Measurements from ENCODE around the gene CRYBG1. TPM values are rescaled to one million over a fixed set of nuclear protein-coding genes. Genes with fewer than 3 reads are reported as not detected.

The CRYBG1 gene
- polyA plus RNA-seq, 2 of the 4 experiments (the other 2 are of a cell fraction): 0.31 to 0.37 TPM

- H3K4me1 ChIP-seq: no peaks in the 10 kb centered on the region
- no peaks in the 10 kb centered on the region for H3K9me3 ChIP-seq
- H3K4me3 ChIP-seq: no peak overlapping the region
- H3K4me2 ChIP-seq: no peak overlapping the region
- DNase-seq (ENCODE audit: low read depth in 1 of 2, low spot score in 1 of 2) (no peak), FAIRE-seq (no peak), ATAC-seq (no peak)
- no peak overlapping the region for H3K27ac ChIP-seq
- TF ChIP-seq EHMT2 (IDR thresholded peaks at IDR 0.05; ENCODE audit: low read depth): no peak
- no peak for TF ChIP-seq HEYL (CRISPR knock-in tag; IDR thresholded peaks at IDR 0.05)
- TF ChIP-seq RAD21 (conservative IDR thresholded peaks at IDR 0.05 in 1 of 2, IDR thresholded peaks at IDR 0.05 in 1 of 2): no peak
- no peak for TF ChIP-seq RARB (CRISPR knock-in tag; IDR thresholded peaks at IDR 0.05)
- TF ChIP-seq FOXS1 (CRISPR knock-in tag; IDR thresholded peaks at IDR 0.05): no peak
- no peak for TF ChIP-seq HMGXB4 (CRISPR knock-in tag; IDR thresholded peaks at IDR 0.05; ENCODE audit: borderline replicate concordance)
- TF ChIP-seq FOSB (CRISPR knock-in tag; IDR thresholded peaks at IDR 0.05): no peak
- TF ChIP-seq HOXB5 (CRISPR knock-in tag; IDR thresholded peaks at IDR 0.05): no peak
- no peak for TF ChIP-seq EP300 (IDR thresholded peaks at IDR 0.05)
- TF ChIP-seq KDM5A (IDR thresholded peaks at IDR 0.05): no peak
- TF ChIP-seq CBX2 (IDR thresholded peaks at IDR 0.05; ENCODE audit: borderline replicate concordance, low read depth): no peak
- no peak for TF ChIP-seq ZNF302 (CRISPR knock-in tag; IDR thresholded peaks at IDR 0.05)
- no peak for TF ChIP-seq HES2 (IDR thresholded peaks at IDR 0.05)
- TF ChIP-seq MAZ (IDR thresholded peaks at IDR 0.05; ENCODE audit: borderline replicate concordance, low read depth, low read length): no peak
- ChIA-PET CTCF (interaction anchor here (0.7 to 1.4 kb wide), 4 partner anchors 10 to 100 kb away, joined by 3 to 6 read pairs (median 4); no protein-coding TSS in a partner anchor), POLR2A (no interaction called here)
- 72% methylated on average over 2 of the region's 2 CpGs for WGBS (ENCODE audit: missing lambda C conversion rate)
Measured at GRCh38 chr6:106462923-106463557, 102.5 kb downstream of the CRYBG1 start.

GRCh38 chr6:106466211-106466610 is 105.7 kb downstream of the CRYBG1 start:
- no peak overlapping the region for H3K27ac ChIP-seq
- no peak overlapping the region for H3K4me3 ChIP-seq
- TF ChIP-seq E2F6 (IDR thresholded peaks at IDR 0.05; ENCODE audit: borderline replicate concordance, low read depth) (no peak), MYC (IDR thresholded peaks at IDR 0.05; ENCODE audit: borderline replicate concordance, low read length) (no peak), CEBPB (IDR thresholded peaks at IDR 0.05) (no peak), EP300 (IDR thresholded peaks at IDR 0.05) (no peak), BHLHE40 (IDR thresholded peaks at IDR 0.05; ENCODE audit: low read depth, low read length) (no peak), KDM1A (IDR thresholded peaks at IDR 0.05; ENCODE audit: low read depth) (no peak), MAFK (IDR thresholded peaks at IDR 0.05; ENCODE audit: partially characterized antibody) (no peak), CHD2 (IDR thresholded peaks at IDR 0.05; ENCODE audit: low read length, partially characterized antibody) (no peak), FOSL2 (IDR thresholded peaks at IDR 0.05) (no peak), FOSL2 (CRISPR knock-in tag; IDR thresholded peaks at IDR 0.05) (no peak), HOXB5 (CRISPR knock-in tag; IDR thresholded peaks at IDR 0.05) (no peak), JUN (IDR thresholded peaks at IDR 0.05) (no peak), RFX5 (IDR thresholded peaks at IDR 0.05) (no peak), EHF (CRISPR knock-in tag; IDR thresholded peaks at IDR 0.05) (no peak), GATA3 (IDR thresholded peaks at IDR 0.05; ENCODE audit: borderline replicate concordance) (no peak), NR3C1 (IDR thresholded peaks at IDR 0.05) (no peak)
- ATAC-seq: no peak
- H3K4me2 ChIP-seq: no peak overlapping the region
- ChIA-PET POLR2A (no interaction called here), CTCF (no interaction called here)
- WGBS (ENCODE audit: missing lambda C conversion rate): 46% methylated on average over 2 of the region's 2 CpGs
- no peak for FAIRE-seq
- no peak for DNase-seq (ENCODE audit: low read depth in 1 of 2, low spot score in 1 of 2)
- H3K9me3 ChIP-seq: no peaks in the 10 kb centered on the region
- H3K4me1 ChIP-seq: no peaks in the 10 kb centered on the region

All from A549 (cell line).